ENCODE results near the gene KICS2.

GRCh38 chr12:64255249-64255648, 33.2 kb upstream of the KICS2 start:
- TF ChIP-seq POLR2AphosphoS5 (IDR thresholded peaks at IDR 0.05; ENCODE audit: low read depth, low read length) (no peak), CTCF (IDR thresholded peaks at IDR 0.05) (no peak), TCF7L2 (IDR thresholded peaks at IDR 0.05; ENCODE audit: low read depth, low read length) (no peak), REST (IDR thresholded peaks at IDR 0.05; ENCODE audit: insufficient read depth in 1 of 2, low read depth in 2 of 2, low read length in 1 of 2) (no peak)

All from Panc1 (cell line).